Measurements from ENCODE around the gene PCK2. TPM values are rescaled to one million over a fixed set of nuclear protein-coding genes. Genes with fewer than 3 reads are reported as not detected.
A peak's percentile ranks its signal among the peaks of the same experiment; 100 is the strongest.

PCK2 gene
- total RNA-seq, 1 experiment from 2014 or later = 16.8 TPM

DNA sequence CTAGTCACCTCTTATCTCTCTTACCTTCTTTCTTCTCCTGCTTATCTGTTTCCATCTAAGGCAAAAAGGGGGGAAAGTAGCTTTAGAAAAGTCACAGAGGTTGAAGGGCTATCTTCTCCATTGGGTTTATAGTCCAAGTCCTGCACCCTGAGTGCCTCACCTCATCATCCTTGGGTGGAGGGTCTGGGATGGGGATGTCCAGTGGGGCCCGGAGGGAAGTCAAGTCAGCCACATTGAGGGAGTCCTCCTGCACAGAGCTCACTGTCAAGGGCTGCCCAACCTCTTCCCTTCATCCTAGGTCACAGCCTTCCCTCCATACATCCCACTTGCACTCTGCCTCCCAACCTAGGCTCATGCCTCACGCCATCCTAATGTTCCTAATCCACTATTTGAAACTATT, 51.1 kb downstream of the PCK2 start:
- ChIA-PET POLR2A (ENCODE audit: low non-redundant PET) (no interaction called here), CTCF (no interaction called here)
- DNase-seq (ENCODE audit: low spot score) = no peak
- no peaks in the 10 kb centered on the region for H3K27me3 ChIP-seq (replicated peaks; ENCODE audit: insufficient read depth, low read depth, low read length, poor library complexity)
- intact Hi-C loops (cut with micrococcal nuclease; ENCODE audit: unreplicated experiment) = loop anchor here (5.0 kb wide), 1 partner anchor 42 kb away; the partner anchor contains the start of gene IPO4
- H3K4me1 ChIP-seq (ENCODE audit: insufficient read depth, low read length, poor library complexity, severe bottlenecking) = peaks cover 12% of the 10 kb centered on the region
- no peaks in the 10 kb centered on the region for H3K9me3 ChIP-seq (ENCODE audit: low read depth, low read length, poor library complexity, severe bottlenecking)
- TF ChIP-seq, protein P1, sequence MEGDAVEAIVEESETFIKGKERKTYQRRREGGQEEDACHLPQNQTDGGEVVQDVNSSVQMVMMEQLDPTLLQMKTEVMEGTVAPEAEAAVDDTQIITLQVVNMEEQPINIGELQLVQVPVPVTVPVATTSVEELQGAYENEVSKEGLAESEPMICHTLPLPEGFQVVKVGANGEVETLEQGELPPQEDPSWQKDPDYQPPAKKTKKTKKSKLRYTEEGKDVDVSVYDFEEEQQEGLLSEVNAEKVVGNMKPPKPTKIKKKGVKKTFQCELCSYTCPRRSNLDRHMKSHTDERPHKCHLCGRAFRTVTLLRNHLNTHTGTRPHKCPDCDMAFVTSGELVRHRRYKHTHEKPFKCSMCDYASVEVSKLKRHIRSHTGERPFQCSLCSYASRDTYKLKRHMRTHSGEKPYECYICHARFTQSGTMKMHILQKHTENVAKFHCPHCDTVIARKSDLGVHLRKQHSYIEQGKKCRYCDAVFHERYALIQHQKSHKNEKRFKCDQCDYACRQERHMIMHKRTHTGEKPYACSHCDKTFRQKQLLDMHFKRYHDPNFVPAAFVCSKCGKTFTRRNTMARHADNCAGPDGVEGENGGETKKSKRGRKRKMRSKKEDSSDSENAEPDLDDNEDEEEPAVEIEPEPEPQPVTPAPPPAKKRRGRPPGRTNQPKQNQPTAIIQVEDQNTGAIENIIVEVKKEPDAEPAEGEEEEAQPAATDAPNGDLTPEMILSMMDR (conservative IDR thresholded peaks at IDR 0.05; ENCODE audit: low read depth, low read length) = no peak
- TF ChIP-seq EZH2 (IDR thresholded peaks at IDR 0.05; ENCODE audit: borderline replicate concordance, low read depth, low read length, poor library complexity, severe bottlenecking) = no peak
- no TSS peak for BruUV-seq (replicated peaks)
- H3K36me3 ChIP-seq (ENCODE audit: insufficient read depth, low read length, poor library complexity, severe bottlenecking) = peaks cover 23% of the 10 kb centered on the region
- H3K27ac ChIP-seq (ENCODE audit: low read depth, low read length, poor library complexity, severe bottlenecking) = no peak overlapping the region
- peak overlapping the region; percentile 90 for H3K4me3 ChIP-seq (ENCODE audit: low read depth, low read length, poor library complexity, severe bottlenecking)

DNA sequence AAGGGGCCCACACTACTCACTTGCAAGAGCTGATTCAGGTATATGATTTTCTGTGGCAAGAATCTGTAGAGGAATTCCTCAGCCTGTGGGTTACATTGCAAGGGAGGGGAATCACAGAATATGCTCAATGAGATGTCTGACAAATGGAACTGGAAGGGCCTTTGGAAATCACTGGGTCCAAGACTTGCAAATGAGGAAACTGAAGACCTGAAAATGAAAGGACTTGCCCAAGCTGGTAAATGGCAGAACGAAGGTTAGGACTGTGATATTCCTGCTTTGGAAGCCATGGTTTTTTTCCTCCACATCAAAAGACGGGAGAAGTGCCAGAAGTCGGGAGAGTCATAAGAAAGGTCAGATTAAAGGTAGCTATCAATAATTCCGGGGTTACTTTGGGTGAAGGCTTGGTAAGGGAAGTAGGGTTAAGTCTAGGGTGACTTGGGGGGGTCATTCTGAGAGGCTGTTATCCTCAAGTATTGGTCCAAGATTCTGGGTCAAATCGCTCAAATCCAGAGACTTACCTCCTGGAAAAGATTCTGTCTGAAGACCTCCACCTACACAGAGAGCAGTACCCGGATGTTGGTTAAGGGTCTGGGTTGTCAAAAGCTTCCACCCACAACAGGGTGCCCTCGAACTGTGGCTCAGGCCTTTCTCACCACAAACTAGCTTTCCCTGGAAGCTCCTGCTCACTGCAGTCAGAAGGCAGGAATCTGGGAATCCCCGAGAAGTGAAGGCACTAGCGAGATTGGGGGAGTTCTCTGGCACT, 51.8 kb downstream of the PCK2 start:
- Histone ChIP-seq H3K36me3 (ENCODE audit: insufficient read depth, low read length, poor library complexity, severe bottlenecking) (peaks cover 30% of the 10 kb centered on the region), H3K27ac (ENCODE audit: low read depth, low read length, poor library complexity, severe bottlenecking) (peak overlapping the region; percentile 87), H3K27me3 (replicated peaks; ENCODE audit: insufficient read depth, low read depth, low read length, poor library complexity) (no peaks in the 10 kb centered on the region), H3K4me3 (ENCODE audit: low read depth, low read length, poor library complexity, severe bottlenecking) (peak overlapping the region; percentile 90), H3K9me3 (ENCODE audit: low read depth, low read length, poor library complexity, severe bottlenecking) (no peaks in the 10 kb centered on the region), H3K4me1 (ENCODE audit: insufficient read depth, low read length, poor library complexity, severe bottlenecking) (peaks cover 12% of the 10 kb centered on the region)
- DNase-seq (ENCODE audit: low spot score) = peak; percentile 33
- CTCF ChIA-PET = interaction anchor here (1.0 kb wide), 1 partner anchor 38 kb away, joined by 3 read pairs; no protein-coding TSS in a partner anchor
- intact Hi-C loops (cut with micrococcal nuclease; ENCODE audit: unreplicated experiment) = loop anchor here (5.0 kb wide), 1 partner anchor 41 kb away; the partner anchor contains the start of gene IPO4
- TSS peak; percentile 51 for BruUV-seq (replicated peaks)
- TF ChIP-seq EZH2 (IDR thresholded peaks at IDR 0.05; ENCODE audit: borderline replicate concordance, low read depth, low read length, poor library complexity, severe bottlenecking) = no peak
- TF ChIP-seq, protein P1 (conservative IDR thresholded peaks at IDR 0.05; ENCODE audit: low read depth, low read length) = no peak
- POLR2A ChIA-PET (ENCODE audit: low non-redundant PET) = interaction anchor here (0.6 to 1.0 kb wide), 2 partner anchors 10 to 31 kb away, joined by 3 read pairs; partner anchors contain the start of genes DCAF11, NRL and PSME1

DNA sequence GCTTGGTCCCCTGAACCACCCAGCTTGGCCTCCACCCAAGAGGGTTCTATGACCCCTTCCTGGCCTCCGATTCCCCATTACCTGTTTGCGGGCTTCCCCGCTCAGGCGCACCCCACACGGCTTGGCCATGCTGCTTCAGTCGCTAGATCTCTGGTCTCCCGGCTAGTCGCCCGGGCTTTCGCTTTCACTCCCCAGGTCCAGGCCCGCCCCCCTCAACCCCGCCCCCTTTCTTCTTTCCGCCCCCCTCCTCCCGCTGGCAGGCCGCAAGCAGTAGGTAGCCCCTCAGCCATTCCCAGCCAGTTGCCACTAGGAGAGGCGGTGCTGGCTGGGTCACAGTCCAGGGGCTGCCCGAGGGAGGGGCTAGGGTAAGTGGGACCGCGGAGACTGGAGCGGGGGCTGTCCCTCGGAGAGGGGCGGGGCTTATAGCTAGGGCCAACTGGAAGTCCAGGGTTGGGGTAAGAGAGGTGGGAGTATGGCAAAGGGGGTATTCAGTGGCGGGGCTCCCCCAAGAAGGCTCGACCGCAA, 52.4 kb downstream of the PCK2 start, which contains the start of gene PSME2:
PSME2 (minus strand) TSS at position 158 of the 525 bp plus-strand sequence; CDS start at position 129, 29 bp downstream.
- Histone ChIP-seq H3K27ac (ENCODE audit: low read depth, low read length, poor library complexity, severe bottlenecking) (peak within 1 kb of the TSS; percentile 87), H3K36me3 (ENCODE audit: insufficient read depth, low read length, poor library complexity, severe bottlenecking) (peaks cover 36% of the 10 kb centered on the region), H3K27me3 (replicated peaks; ENCODE audit: insufficient read depth, low read depth, low read length, poor library complexity) (no peaks in the 10 kb centered on the region), H3K4me1 (ENCODE audit: insufficient read depth, low read length, poor library complexity, severe bottlenecking) (peaks cover 12% of the 10 kb centered on the region), H3K4me3 (ENCODE audit: low read depth, low read length, poor library complexity, severe bottlenecking) (peak within 1 kb of the TSS; percentile 90), H3K9me3 (ENCODE audit: low read depth, low read length, poor library complexity, severe bottlenecking) (no peaks in the 10 kb centered on the region)
- TF ChIP-seq, protein P1 (conservative IDR thresholded peaks at IDR 0.05; ENCODE audit: low read depth, low read length) = no peak
- TF ChIP-seq EZH2 (IDR thresholded peaks at IDR 0.05; ENCODE audit: borderline replicate concordance, low read depth, low read length, poor library complexity, severe bottlenecking) = no peak
- POLR2A ChIA-PET (ENCODE audit: low non-redundant PET) = interaction anchor here (0.5 to 1.0 kb wide), 3 partner anchors 9 to 32 kb away, joined by 3 to 6 read pairs (median 3); partner anchors contain the start of genes DCAF11, NRL and PSME1
- DNase-seq (ENCODE audit: low spot score) = peak; percentile 98
- intact Hi-C loops (cut with micrococcal nuclease; ENCODE audit: unreplicated experiment) = loop anchor here (5.0 kb wide), 1 partner anchor 41 kb away; the partner anchor contains the start of gene IPO4
- BruUV-seq (replicated peaks) = no TSS peak
- CTCF ChIA-PET = interaction anchor here (1.0 kb wide), 1 partner anchor 38 kb away, joined by 3 read pairs; no protein-coding TSS in a partner anchor

All from A673 (cell line).